Breast epithelium (tissue), 3 donors: ENCODE data around the gene GLIS2.

Experiments used
- POLR2AphosphoS5 ChIP-seq, 3 donors: sonication (generic); formaldehyde crosslinking; IDR thresholded peaks; one replicate each; pipeline ENCODE4 v1.6.1; 2017; ENCODE audit warnings: antibody characterized with exemption in 3 of 3
- TF ChIP-seq, protein P1 (sequence below), 3 donors: fragments of 450-650 bp; IDR thresholded peaks; one replicate each; pipeline ENCODE4 v1.5.1; 2016 to 2017; ENCODE audit warnings: antibody characterized with exemption in 3 of 3, mild to moderate bottlenecking in 3 of 3, moderate library complexity in 3 of 3

- TF ChIP-seq, protein P1, sequence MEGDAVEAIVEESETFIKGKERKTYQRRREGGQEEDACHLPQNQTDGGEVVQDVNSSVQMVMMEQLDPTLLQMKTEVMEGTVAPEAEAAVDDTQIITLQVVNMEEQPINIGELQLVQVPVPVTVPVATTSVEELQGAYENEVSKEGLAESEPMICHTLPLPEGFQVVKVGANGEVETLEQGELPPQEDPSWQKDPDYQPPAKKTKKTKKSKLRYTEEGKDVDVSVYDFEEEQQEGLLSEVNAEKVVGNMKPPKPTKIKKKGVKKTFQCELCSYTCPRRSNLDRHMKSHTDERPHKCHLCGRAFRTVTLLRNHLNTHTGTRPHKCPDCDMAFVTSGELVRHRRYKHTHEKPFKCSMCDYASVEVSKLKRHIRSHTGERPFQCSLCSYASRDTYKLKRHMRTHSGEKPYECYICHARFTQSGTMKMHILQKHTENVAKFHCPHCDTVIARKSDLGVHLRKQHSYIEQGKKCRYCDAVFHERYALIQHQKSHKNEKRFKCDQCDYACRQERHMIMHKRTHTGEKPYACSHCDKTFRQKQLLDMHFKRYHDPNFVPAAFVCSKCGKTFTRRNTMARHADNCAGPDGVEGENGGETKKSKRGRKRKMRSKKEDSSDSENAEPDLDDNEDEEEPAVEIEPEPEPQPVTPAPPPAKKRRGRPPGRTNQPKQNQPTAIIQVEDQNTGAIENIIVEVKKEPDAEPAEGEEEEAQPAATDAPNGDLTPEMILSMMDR (IDR thresholded peaks at IDR 0.05): no peak
- peak in 2 of 3 donors; percentile 42 to 80 for TF ChIP-seq POLR2AphosphoS5 (IDR thresholded peaks at IDR 0.05)
These were observed 62.3 kb downstream of the GLIS2 start for GRCh38 chr16:4378161-4378666.
